Measurements from ENCODE around the gene ACOXL.

Gene ACOXL

GRCh38 chr2:110950281-110950680 lies 217.9 kb downstream of the ACOXL start:
- H3K27ac ChIP-seq (ENCODE audit: extremely low read depth, low read depth, low read length): no peak overlapping the region
- H3K36me3 ChIP-seq (ENCODE audit: control insufficient read depth in 2 of 2, insufficient read depth in 1 of 2, low read length in 2 of 2): no peaks in the 10 kb centered on the region
- peaks cover 16% of the 10 kb centered on the region for H3K4me1 ChIP-seq (ENCODE audit: control insufficient read depth, insufficient read depth, low read length)
- H3K4me3 ChIP-seq (ENCODE audit: low read depth, low read length): no peak overlapping the region
- H3K9me3 ChIP-seq (ENCODE audit: control insufficient read depth, insufficient read depth, low read depth, low read length): no peaks in the 10 kb centered on the region
- POLR2A ChIA-PET: no interaction called here
- CTCF ChIA-PET: no interaction called here
- TF ChIP-seq KLF9 (tag by site-specific recombination; IDR thresholded peaks at IDR 0.05; ENCODE audit: low read depth) (no peak), ZNF843 (tag by site-specific recombination; IDR thresholded peaks at IDR 0.05) (no peak), ZNF26 (tag by site-specific recombination; IDR thresholded peaks at IDR 0.05) (no peak), BCL6B (tag by site-specific recombination; IDR thresholded peaks at IDR 0.05) (no peak), ZNF169 (tag by site-specific recombination; IDR thresholded peaks at IDR 0.05) (no peak), ZNF274 (IDR thresholded peaks at IDR 0.05; ENCODE audit: low read length) (no peak), ZNF274 (tag by site-specific recombination; IDR thresholded peaks at IDR 0.05; ENCODE audit: borderline replicate concordance) (no peak), BCL11B (tag by site-specific recombination; IDR thresholded peaks at IDR 0.05; ENCODE audit: low read depth) (no peak), ZNF473 (tag by site-specific recombination; IDR thresholded peaks at IDR 0.05) (no peak), ZNF19 (tag by site-specific recombination; IDR thresholded peaks at IDR 0.05; ENCODE audit: low read depth) (no peak), WT1 (tag by site-specific recombination; IDR thresholded peaks at IDR 0.05) (no peak), ZNF350 (tag by site-specific recombination; IDR thresholded peaks at IDR 0.05) (no peak), KLF17 (tag by site-specific recombination; IDR thresholded peaks at IDR 0.05) (no peak), MEIS1 (CRISPR knock-in tag; IDR thresholded peaks at IDR 0.05; ENCODE audit: borderline replicate concordance) (no peak), GLI2 (tag by site-specific recombination; IDR thresholded peaks at IDR 0.05; ENCODE audit: borderline replicate concordance, low read depth) (no peak), PRDM1 (tag by site-specific recombination; IDR thresholded peaks at IDR 0.05) (no peak), ZNF138 (tag by site-specific recombination; IDR thresholded peaks at IDR 0.05; ENCODE audit: borderline replicate concordance) (no peak), ZSCAN5A (tag by site-specific recombination; IDR thresholded peaks at IDR 0.05) (no peak), ZSCAN4 (tag by site-specific recombination; IDR thresholded peaks at IDR 0.05) (no peak), ZIC2 (tag by site-specific recombination; IDR thresholded peaks at IDR 0.05) (no peak)

GRCh38 chr2:110955045-110955444 lies 222.7 kb downstream of the ACOXL start:
- H3K36me3 ChIP-seq (ENCODE audit: control insufficient read depth in 2 of 2, insufficient read depth in 1 of 2, low read length in 2 of 2): no peaks in the 10 kb centered on the region
- ChIA-PET CTCF (no interaction called here), POLR2A (no interaction called here)
- H3K4me3 ChIP-seq (ENCODE audit: low read depth, low read length): no peak overlapping the region
- no peak overlapping the region for H3K27ac ChIP-seq (ENCODE audit: extremely low read depth, low read depth, low read length)
- no peaks in the 10 kb centered on the region for H3K4me1 ChIP-seq (ENCODE audit: control insufficient read depth, insufficient read depth, low read length)
- no peaks in the 10 kb centered on the region for H3K9me3 ChIP-seq (ENCODE audit: control insufficient read depth, insufficient read depth, low read depth, low read length)
- TF ChIP-seq ZBTB10 (tag by site-specific recombination; IDR thresholded peaks at IDR 0.05) (no peak), ZNF114 (tag by site-specific recombination; IDR thresholded peaks at IDR 0.05) (no peak), ZNF843 (tag by site-specific recombination; IDR thresholded peaks at IDR 0.05) (no peak), SP7 (tag by site-specific recombination; IDR thresholded peaks at IDR 0.05) (no peak), ZNF138 (tag by site-specific recombination; IDR thresholded peaks at IDR 0.05; ENCODE audit: borderline replicate concordance) (no peak), YY2 (tag by site-specific recombination; IDR thresholded peaks at IDR 0.05) (no peak), ZNF621 (tag by site-specific recombination; IDR thresholded peaks at IDR 0.05) (no peak)

All from HEK293 (cell line).